Measurements from ENCODE around the gene ZNF331.

ZNF331 gene

GRCh38 chr19:53520547-53521372 is 17.2 kb upstream of the ZNF331 start:
- peak; percentile 59 for DNase-seq (ENCODE audit: low read depth)

GRCh38 chr19:53521373-53522202 is 16.4 kb upstream of the ZNF331 start:
- no peak for DNase-seq (ENCODE audit: low read depth)

DNA sequence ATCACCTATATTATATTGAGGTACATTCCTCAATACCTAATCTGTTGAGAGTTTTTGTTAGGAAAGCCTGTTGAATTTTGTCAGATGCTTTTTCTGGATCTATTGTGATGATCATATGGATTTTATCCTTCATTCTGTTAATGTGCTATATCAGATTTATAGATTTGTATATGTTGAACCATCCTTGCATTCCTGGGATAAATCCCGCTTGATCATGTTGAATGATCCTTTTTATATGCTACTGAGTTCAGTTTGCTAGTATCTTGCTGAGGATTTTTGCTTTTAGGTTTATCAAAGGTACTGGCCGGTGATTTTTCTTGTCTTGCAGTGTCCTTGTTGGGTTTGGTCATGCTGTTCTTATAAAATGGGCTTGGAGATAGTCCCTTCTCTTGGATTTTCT is 12.0 kb upstream of the ZNF331 start:
- DNase-seq (ENCODE audit: low read depth), result no peak

- DNase-seq (ENCODE audit: low read depth), result no peak
Measured at GRCh38 chr19:53530622-53531021, 7.3 kb upstream of the ZNF331 start.

- DNase-seq (ENCODE audit: low read depth), result no peak
Measured at GRCh38 chr19:53531457-53531856, 6.5 kb upstream of the ZNF331 start.

GRCh38 chr19:53532362-53532761 is 5.6 kb upstream of the ZNF331 start:
- no peak for DNase-seq (ENCODE audit: low read depth)

GRCh38 chr19:53536225-53536548 is 1.8 kb upstream of the ZNF331 start:
- no peak for DNase-seq (ENCODE audit: low read depth)

DNA sequence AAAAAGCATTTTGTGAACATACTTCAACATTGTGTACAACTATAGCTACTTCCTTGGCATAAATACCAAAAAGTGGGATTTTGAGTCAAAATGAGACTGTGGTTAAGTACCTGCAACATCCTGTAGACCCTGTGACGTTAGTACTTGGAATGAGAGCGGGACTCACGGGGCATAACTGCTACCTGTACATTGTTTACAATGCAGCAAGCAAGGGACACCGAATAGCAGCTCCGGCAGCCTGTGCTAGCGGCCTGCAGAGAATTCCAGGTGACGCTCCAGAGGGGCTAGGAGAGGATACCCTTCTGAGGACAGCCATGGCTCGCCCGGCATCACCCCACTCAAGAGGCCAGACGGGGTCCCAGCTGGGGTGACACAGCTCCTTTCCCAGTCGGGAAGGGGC is 824 bp upstream of the ZNF331 start:
- no peak for DNase-seq (ENCODE audit: low read depth)

- DNase-seq (ENCODE audit: low read depth), result no peak
Measured at GRCh38 chr19:53538378-53539109, 599 bp downstream of the ZNF331 start.

DNA sequence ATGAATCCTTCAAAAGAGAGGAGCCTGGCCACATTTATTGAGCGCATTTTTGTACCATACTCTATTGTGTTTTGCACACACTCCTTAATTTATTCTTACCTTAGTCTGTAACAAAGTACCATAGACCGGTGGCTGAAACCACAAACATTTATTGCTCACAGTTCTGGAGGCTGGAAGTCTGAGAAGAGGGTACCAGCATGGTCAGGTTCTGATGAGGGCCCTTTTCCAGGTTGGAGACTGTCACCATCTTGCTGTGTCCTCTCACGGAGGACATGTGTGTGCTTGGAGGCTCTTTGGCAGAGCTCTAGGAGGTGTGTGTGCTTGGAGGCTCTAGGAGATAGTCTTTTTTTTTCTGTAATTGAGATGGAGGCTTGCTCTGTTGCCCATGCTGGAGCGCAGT is 2.1 kb downstream of the ZNF331 start:
- DNase-seq (ENCODE audit: low read depth), result no peak

- no peak for DNase-seq (ENCODE audit: low read depth)
Measured at GRCh38 chr19:53541971-53542370, 4.0 kb downstream of the ZNF331 start.

- no peak for DNase-seq (ENCODE audit: low read depth)
Measured at GRCh38 chr19:53545271-53546065, 7.5 kb downstream of the ZNF331 start.

GRCh38 chr19:53546758-53547513 is 9.0 kb downstream of the ZNF331 start:
- no peak for DNase-seq (ENCODE audit: low read depth)

DNA sequence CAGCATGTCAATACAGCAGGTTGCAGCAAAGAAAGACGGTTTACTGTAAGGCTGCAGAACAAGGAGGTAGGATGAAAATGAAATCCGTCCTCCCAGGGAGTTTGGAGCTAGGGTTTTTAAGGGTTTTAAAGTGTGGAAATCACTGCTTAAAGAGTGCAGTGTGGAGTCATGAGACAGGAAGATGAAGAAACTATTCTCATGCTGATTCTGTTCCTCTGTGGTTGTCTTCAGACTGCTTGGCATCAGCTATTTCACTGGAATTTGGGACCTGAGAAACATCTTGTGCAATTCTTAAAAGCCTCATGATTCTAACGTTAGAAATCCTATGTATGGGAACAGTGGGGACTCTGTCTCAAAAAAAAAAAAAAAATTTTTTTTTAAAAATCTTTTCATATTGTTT is 11.4 kb downstream of the ZNF331 start:
- no peak for DNase-seq (ENCODE audit: low read depth)

- no peak for DNase-seq (ENCODE audit: low read depth)
Measured at GRCh38 chr19:53552001-53552721, 14.2 kb downstream of the ZNF331 start.

GRCh38 chr19:53553156-53553555 is 15.2 kb downstream of the ZNF331 start:
- DNase-seq (ENCODE audit: low read depth), result no peak

GRCh38 chr19:53553865-53554791 is 16.2 kb downstream of the ZNF331 start:
- DNase-seq (ENCODE audit: low read depth), result peak; percentile 77

DNA sequence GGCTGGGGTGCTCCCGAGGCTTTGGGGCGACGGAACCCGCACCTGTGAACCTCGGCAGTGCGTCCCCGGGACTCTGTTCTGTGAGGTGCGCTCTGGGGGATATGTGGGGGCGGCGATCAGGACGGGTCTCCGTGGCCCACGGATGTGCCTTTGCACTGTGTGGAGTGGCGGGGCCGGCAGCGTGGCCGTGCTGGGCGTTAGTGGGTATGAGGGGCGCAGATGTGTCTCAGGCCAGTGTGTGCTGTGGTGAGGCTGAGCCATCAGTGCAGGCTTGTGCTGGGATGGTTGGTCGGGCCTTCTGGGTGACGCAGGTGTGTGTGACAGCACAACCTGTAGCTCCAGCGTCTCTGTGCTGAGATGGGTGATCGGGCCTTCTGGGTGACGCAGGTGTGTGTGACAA is 16.9 kb downstream of the ZNF331 start:
- no peak for DNase-seq (ENCODE audit: low read depth)

GRCh38 chr19:53555352-53555751 is 17.4 kb downstream of the ZNF331 start:
- DNase-seq (ENCODE audit: low read depth), result no peak
